Tibial nerve (tissue), 3 donors: ENCODE results near the gene EXOG.

ENCODE experiments used
- POLR2A ChIP-seq, 2 donors: fragments of 450-650 bp; IDR thresholded peaks; one replicate each; pipeline ENCODE4 v1.6.1; 2017; ENCODE audit warnings: antibody characterized with exemption in 2 of 2, mild to moderate bottlenecking in 2 of 2, moderate library complexity in 2 of 2
- TF ChIP-seq, protein P1 (sequence below), 5 experiments: fragments of 200-600 bp in 3 of 5; fragments of 450-650 bp in 2 of 5; sonication (generic) in 3 of 5; IDR thresholded peaks; one replicate each; pipeline ENCODE4 v1.5.1; 2016 to 2019; ENCODE audit warnings: antibody characterized with exemption in 5 of 5, mild to moderate bottlenecking in 3 of 5, moderate library complexity in 2 of 5

DNA sequence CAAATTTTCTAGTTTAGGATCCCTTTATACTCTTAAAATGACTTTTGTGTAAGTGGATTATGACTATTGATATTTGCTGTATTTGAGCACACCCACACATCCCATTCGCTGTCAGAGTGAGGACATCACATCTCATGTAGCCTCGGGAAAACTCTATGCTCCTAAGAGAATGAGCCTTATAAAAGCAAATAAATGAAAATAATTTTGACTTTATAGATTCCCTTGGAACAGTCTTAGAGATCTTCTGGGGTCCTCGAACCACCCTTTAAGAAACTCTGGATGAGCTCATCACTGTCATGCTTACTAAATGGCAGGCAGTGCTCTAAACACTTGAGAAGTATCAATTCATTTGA lies 16.1 kb upstream of the EXOG start:
- TF ChIP-seq, protein P1, sequence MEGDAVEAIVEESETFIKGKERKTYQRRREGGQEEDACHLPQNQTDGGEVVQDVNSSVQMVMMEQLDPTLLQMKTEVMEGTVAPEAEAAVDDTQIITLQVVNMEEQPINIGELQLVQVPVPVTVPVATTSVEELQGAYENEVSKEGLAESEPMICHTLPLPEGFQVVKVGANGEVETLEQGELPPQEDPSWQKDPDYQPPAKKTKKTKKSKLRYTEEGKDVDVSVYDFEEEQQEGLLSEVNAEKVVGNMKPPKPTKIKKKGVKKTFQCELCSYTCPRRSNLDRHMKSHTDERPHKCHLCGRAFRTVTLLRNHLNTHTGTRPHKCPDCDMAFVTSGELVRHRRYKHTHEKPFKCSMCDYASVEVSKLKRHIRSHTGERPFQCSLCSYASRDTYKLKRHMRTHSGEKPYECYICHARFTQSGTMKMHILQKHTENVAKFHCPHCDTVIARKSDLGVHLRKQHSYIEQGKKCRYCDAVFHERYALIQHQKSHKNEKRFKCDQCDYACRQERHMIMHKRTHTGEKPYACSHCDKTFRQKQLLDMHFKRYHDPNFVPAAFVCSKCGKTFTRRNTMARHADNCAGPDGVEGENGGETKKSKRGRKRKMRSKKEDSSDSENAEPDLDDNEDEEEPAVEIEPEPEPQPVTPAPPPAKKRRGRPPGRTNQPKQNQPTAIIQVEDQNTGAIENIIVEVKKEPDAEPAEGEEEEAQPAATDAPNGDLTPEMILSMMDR (IDR thresholded peaks at IDR 0.05), result no peak
- TF ChIP-seq POLR2A (IDR thresholded peaks at IDR 0.05), result no peak
